SU-DHL-6 (cell line): Measurements from ENCODE around the gene PARVB.

Experiments
- EZH2phosphoT487 ChIP-seq: fragments of 200-600 bp; sonication (generic), shearing (Covaris generic); conservative IDR thresholded peaks from 2 replicates; pipeline ENCODE4 v1.6.1; 2018; ENCODE audit warnings: mild to moderate bottlenecking, antibody characterized with exemption, low read length, moderate library complexity, mixed read lengths
- TF ChIP-seq, protein P1 (sequence below): fragments of 200-600 bp; sonication (generic); IDR thresholded peaks from one replicate; pipeline ENCODE4 v1.5.1; 2017; ENCODE audit warnings: antibody characterized with exemption, mild to moderate bottlenecking, low read length, moderate library complexity; ENCODE audit not compliant: insufficient read depth, poor library complexity, severe bottlenecking

DNA sequence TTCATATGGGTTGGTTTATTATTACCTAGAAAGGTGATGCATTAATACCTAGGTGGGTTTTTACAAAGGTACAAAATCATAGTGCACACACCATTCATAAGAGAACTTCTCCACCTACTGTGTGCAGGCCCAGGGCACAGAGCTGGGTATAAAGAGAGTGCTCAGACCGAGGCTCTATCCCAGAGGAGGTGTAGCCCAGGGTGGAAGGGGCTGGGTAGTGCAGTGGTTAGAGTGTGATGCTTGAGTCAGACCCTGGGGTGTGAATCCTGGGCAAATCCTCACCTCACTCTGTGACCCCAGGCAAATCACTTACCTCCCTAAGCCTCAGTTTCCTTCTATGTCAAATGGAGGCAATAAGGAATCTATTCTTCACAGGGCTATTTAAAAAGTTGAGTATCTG, 188.8 kb downstream of the PARVB start:
- TF ChIP-seq, protein P1, sequence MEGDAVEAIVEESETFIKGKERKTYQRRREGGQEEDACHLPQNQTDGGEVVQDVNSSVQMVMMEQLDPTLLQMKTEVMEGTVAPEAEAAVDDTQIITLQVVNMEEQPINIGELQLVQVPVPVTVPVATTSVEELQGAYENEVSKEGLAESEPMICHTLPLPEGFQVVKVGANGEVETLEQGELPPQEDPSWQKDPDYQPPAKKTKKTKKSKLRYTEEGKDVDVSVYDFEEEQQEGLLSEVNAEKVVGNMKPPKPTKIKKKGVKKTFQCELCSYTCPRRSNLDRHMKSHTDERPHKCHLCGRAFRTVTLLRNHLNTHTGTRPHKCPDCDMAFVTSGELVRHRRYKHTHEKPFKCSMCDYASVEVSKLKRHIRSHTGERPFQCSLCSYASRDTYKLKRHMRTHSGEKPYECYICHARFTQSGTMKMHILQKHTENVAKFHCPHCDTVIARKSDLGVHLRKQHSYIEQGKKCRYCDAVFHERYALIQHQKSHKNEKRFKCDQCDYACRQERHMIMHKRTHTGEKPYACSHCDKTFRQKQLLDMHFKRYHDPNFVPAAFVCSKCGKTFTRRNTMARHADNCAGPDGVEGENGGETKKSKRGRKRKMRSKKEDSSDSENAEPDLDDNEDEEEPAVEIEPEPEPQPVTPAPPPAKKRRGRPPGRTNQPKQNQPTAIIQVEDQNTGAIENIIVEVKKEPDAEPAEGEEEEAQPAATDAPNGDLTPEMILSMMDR: no peak
- no peak for TF ChIP-seq EZH2phosphoT487
